MM.1S (cell line): Measurements from ENCODE around the gene ABITRAM.

Experiments used
- EZH2 ChIP-seq: fragments of 300-600 bp; sonication (generic); optimal IDR thresholded peaks from 2 replicates; pipeline ENCODE3; 2017; ENCODE audit warnings: low read depth, mild to moderate bottlenecking, antibody characterized with exemption, low read length, mixed read lengths
- EZH2phosphoT487 ChIP-seq: fragments of 300-600 bp; sonication (generic); IDR thresholded peaks from 2 replicates; pipeline ENCODE4 v1.6.1; 2018; ENCODE audit warnings: antibody characterized with exemption, low read length

GRCh38 chr9:108897324-108898096, 36.7 kb upstream of the ABITRAM start:
- TF ChIP-seq EZH2 (no peak), EZH2phosphoT487 (no peak)
